Motor neuron (in vitro differentiated cells): ENCODE results near the gene EXOC2. TPM values are rescaled to one million over a fixed set of nuclear protein-coding genes. Genes with fewer than 3 reads are reported as not detected.
A peak's percentile ranks its signal among the peaks of the same experiment; 100 is the strongest.

Experiments
- ATAC-seq, 8 experiments: fragments of 200-7000 bp; cut with Tn5 transposase; replicated peaks in 6 of 8; 2 replicates each; pipeline ENCODE4 v1.8.0; 2021; ENCODE audit warnings: mild to moderate bottlenecking in 8 of 8, moderate library complexity in 8 of 8
- H3K27ac ChIP-seq, 2 donors: fragments of 250-450 bp; sonication (Bioruptor Pico); 2 replicates each; pipeline ENCODE4 v1.9.0; 2021; ENCODE audit warnings: antibody characterized with exemption in 2 of 2, mild to moderate bottlenecking in 2 of 2, moderate library complexity in 1 of 2
- H3K4me1 ChIP-seq, 2 donors: fragments of 250-450 bp; sonication (Bioruptor Pico); replicated peaks in 1 of 2; 2 replicates each; pipeline ENCODE4 v1.6.1; 2021; ENCODE audit warnings: antibody characterized with exemption in 2 of 2, mild to moderate bottlenecking in 2 of 2, moderate library complexity in 1 of 2
- H3K4me3 ChIP-seq, 5 donors: fragments of 250-450 bp; sonication (Bioruptor Pico); 2 replicates each; pipeline ENCODE4 v1.9.0; 2021; ENCODE audit warnings: antibody characterized with exemption in 5 of 5, mild to moderate bottlenecking in 5 of 5, moderate library complexity in 4 of 5
- WGBS, 10 experiments: fragments of 450-650 bp; shearing (Covaris generic); methylation state at CpG; one replicate each; pipeline ENCODE4 v1.0.0; 2022; 5-methylcytosine and 5-hydroxymethylcytosine counted together
- in situ Hi-C, 9 experiments: fragments of 400-800 bp; cut with MboI; loops; one replicate each; pipeline ENCODE4 v1.15.0; 2021; ENCODE audit warnings: low sequenced_read_pairs in 9 of 9, low pct_unique_long_range_greater_than_20kb in 2 of 9; ENCODE audit not compliant: unreplicated experiment in 9 of 9
- total RNA-seq, 8 experiments: library from RNA; unstranded; fragments of 300-600 nt; gene quantifications; 2 replicates each; pipeline versions ENCODE4 v1.2.3 to v1.2.4, GENCODE V29; 2022

Gene EXOC2
- total RNA-seq, 8 experiments from 2014 or later: 18.0 to 40.8 (median 20.9) TPM

- H3K4me1 ChIP-seq: peaks cover 0 to 13% of the 10 kb centered on the region in 2 donors
- peak in 6 of 8 experiments; percentile 20 to 56 (median 32) for ATAC-seq
- H3K27ac ChIP-seq: peak overlapping the region in 1 of 2 donors; percentile 27
- H3K4me3 ChIP-seq: no peak overlapping the region
- in situ Hi-C loops: no loop called here
- WGBS, 10 experiments: 40 to 100% (median 97%) methylated on average over 1 to 4 of the region's 13 CpGs; no CpG with 5 or more reads in 5 of the 10 experiments
Observed at GRCh38 chr6:659716-660581, 33.0 kb downstream of the EXOC2 start.

- ATAC-seq: no peak
- 48 to 100% (median 90%) methylated on average over 1 to 2 of the region's 2 CpGs for WGBS, 10 experiments
- H3K4me1 ChIP-seq: peaks cover 0 to 13% of the 10 kb centered on the region in 2 donors
- H3K4me3 ChIP-seq: no peak overlapping the region
- no peak overlapping the region for H3K27ac ChIP-seq
- in situ Hi-C loops: no loop called here
Observed at GRCh38 chr6:658244-658643, 34.7 kb downstream of the EXOC2 start.

- 80 to 100% (median 100%) methylated on average over 1 of the region's 1 CpG; no CpG with 5 or more reads in 1 of the 10 experiments for WGBS, 10 experiments
- H3K4me3 ChIP-seq: no peak overlapping the region
- no peak overlapping the region for H3K27ac ChIP-seq
- no peak for ATAC-seq
- peaks cover 0 to 13% of the 10 kb centered on the region in 2 donors for H3K4me1 ChIP-seq
- in situ Hi-C loops: no loop called here
Observed at GRCh38 chr6:657743-658142, 35.2 kb downstream of the EXOC2 start.

- H3K4me1 ChIP-seq: peaks cover 0 to 13% of the 10 kb centered on the region in 2 donors
- ATAC-seq: no peak
- 90 to 100% (median 96%) methylated on average over 1 to 16 of the region's 73 CpGs; no CpG with 5 or more reads in 4 of the 10 experiments for WGBS, 10 experiments
- no peak within 1 kb of the TSS for H3K4me3 ChIP-seq
- in situ Hi-C loops: no loop called here
- no peak within 1 kb of the TSS for H3K27ac ChIP-seq
Observed at GRCh38 chr6:656460-657252, 36.3 kb downstream of the EXOC2 start, which contains the start of gene HUS1B. Gene HUS1B (minus strand): TSS chr6:657100. CDS start chr6:656944, 156 bp downstream.

DNA sequence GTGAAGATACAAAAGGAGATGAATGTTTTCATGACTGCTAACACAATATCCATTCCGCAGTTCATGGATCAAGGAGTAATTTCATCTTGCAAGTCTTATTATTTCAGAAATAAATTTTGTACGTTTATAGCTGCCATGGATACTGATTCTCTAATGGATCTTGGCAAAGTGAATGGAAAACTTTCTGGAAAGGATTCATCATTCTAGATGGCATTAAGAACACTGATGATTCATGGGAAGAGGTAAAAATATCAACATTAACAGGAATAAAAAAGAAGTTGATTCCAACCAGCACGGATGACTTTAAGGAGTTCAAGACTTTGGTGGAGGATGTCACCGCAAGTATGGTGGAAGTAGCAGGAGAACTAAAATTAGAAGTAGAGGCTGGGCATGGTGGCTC lies 38.8 kb downstream of the EXOC2 start:
- in situ Hi-C loops: no loop called here
- no peak overlapping the region for H3K27ac ChIP-seq
- ATAC-seq: no peak
- WGBS, 10 experiments: 31 to 100% (median 94%) methylated on average over 1 to 4 of the region's 4 CpGs
- H3K4me3 ChIP-seq: no peak overlapping the region
- H3K4me1 ChIP-seq: no peaks in the 10 kb centered on the region

- WGBS, 10 experiments: 80 to 100% (median 100%) methylated on average over 1 to 3 of the region's 3 CpGs; no CpG with 5 or more reads in 1 of the 10 experiments
- no peak for ATAC-seq
- H3K27ac ChIP-seq: no peak overlapping the region
- no peaks in the 10 kb centered on the region for H3K4me1 ChIP-seq
- in situ Hi-C loops: no loop called here
- H3K4me3 ChIP-seq: no peak overlapping the region
Observed at GRCh38 chr6:652865-653264, 40.1 kb downstream of the EXOC2 start.

GRCh38 chr6:650098-650497 lies 42.8 kb downstream of the EXOC2 start:
- no peak overlapping the region for H3K4me3 ChIP-seq
- no peak overlapping the region for H3K27ac ChIP-seq
- no peaks in the 10 kb centered on the region for H3K4me1 ChIP-seq
- in situ Hi-C loops: no loop called here
- no peak for ATAC-seq
- WGBS, 10 experiments: 41 to 93% (median 64%) methylated on average over 2 to 4 of the region's 4 CpGs

GRCh38 chr6:642805-643204 lies 50.1 kb downstream of the EXOC2 start:
- H3K4me1 ChIP-seq: no peaks in the 10 kb centered on the region
- H3K27ac ChIP-seq: no peak overlapping the region
- in situ Hi-C loops: no loop called here
- no peak for ATAC-seq
- no peak overlapping the region for H3K4me3 ChIP-seq

DNA sequence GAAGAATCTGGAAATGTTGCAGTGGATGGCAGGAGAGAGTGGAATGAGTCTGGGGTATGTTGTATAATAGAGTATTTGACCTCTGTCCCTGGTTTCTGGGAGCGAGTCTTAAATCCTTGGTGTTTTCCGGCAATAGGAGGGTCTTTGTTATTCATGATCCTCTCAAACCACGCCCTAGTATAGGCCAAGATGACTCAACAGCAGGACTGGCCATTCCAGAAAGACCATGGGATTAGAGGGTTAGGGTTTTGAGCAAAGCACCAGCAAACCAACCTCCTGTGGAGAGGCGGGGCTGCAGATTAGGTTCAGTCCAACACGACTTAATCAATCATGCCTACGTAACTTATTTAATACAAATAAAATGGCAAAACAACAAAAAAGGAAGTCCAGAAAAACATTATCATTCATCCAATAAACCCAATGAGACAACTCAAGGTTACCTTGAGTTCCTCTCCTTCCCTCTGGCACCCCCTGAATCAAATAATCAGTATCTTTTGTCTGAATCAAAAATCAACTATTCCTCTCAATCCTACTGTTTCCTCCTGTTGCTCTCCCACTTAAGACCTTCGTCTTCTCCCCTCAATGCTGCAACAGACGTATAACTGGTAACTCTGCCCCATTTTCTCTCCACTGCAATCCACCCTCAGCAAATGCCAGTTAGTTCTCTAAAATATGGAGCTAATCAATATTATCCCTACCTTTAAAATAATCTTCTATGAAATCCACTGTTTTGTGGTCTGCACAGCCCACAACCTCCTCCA lies 51.5 kb downstream of the EXOC2 start:
- H3K4me1 ChIP-seq: no peaks in the 10 kb centered on the region
- 83 to 96% (median 93%) methylated on average over 3 to 8 of the region's 8 CpGs; no CpG with 5 or more reads in 1 of the 10 experiments for WGBS, 10 experiments
- in situ Hi-C loops: no loop called here
- H3K27ac ChIP-seq: no peak overlapping the region
- H3K4me3 ChIP-seq: no peak overlapping the region
- ATAC-seq: no peak

GRCh38 chr6:636488-636887 lies 56.5 kb downstream of the EXOC2 start:
- in situ Hi-C loops: no loop called here
- no peak overlapping the region for H3K4me3 ChIP-seq
- no peaks in the 10 kb centered on the region for H3K4me1 ChIP-seq
- 38 to 100% (median 79%) methylated on average over 1 to 5 of the region's 5 CpGs for WGBS, 10 experiments
- peak in 3 of 8 experiments; percentile 43 to 96 (median 92) for ATAC-seq
- H3K27ac ChIP-seq: no peak overlapping the region

DNA sequence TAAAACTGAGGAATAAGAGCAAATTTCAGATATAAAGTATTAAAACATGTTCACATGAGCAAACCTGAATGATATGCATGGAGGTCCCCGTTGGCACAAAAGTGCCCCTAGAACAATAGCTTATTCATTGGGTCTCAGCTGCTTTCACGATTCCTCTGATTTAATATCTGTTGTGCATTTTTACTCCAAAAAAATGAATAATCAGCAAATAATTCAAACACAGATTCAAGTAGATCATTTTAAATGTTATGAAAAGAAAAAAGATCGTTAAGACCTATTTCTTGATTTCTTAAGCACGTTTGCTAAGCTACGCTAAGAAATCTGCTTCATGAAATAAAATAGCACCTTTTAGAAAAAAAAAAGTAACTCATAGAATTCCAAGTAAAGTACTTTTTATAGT lies 57.7 kb downstream of the EXOC2 start:
- Histone ChIP-seq H3K4me3 (no peak overlapping the region), H3K4me1 (no peaks in the 10 kb centered on the region), H3K27ac (no peak overlapping the region)
- ATAC-seq: no peak
- in situ Hi-C loops: no loop called here
- 75 to 100% (median 90%) methylated on average over 2 to 5 of the region's 5 CpGs for WGBS, 10 experiments

DNA sequence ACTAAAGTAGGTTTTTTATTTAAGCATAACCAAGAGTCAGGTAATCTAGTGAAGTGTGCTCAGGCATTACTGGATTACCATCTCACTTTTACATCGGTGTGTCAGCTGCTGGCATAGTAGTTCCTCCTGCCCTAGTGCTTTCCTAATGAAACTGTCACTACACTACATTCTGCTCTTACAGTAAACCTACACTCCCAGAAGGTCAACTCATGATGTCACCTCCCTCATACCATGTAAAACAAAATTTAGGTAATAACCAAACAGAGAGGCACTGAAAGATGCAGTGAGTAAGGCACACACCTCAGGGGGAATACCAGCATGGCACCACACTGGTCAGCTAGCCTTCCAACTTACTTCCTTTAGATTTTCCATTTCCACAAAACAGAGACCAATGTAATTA lies 59.3 kb downstream of the EXOC2 start:
- Histone ChIP-seq H3K4me1 (no peaks in the 10 kb centered on the region), H3K4me3 (no peak overlapping the region), H3K27ac (no peak overlapping the region)
- no peak for ATAC-seq
- in situ Hi-C loops: no loop called here
- 75 to 100% (median 100%) methylated on average over 1 of the region's 1 CpG; no CpG with 5 or more reads in 4 of the 10 experiments for WGBS, 10 experiments

DNA sequence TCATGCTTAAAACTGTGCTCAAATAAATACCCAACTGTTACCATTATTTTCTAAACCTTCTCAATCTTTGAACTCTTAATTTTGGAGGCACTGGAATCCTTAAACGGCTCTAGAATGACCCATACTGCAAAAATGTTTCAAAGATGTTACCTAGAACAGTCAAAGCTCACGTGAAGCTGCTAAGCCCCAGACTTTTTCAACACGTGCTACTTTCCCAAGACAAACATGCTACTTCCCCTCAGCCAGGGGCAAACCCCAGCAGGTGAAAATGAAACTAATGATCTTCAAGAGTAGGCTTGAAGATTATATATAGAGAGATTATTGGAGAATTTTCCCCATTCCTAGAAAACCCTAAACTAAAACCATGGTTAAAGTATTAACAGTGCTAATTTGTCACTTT lies 64.2 kb downstream of the EXOC2 start:
- no peaks in the 10 kb centered on the region for H3K4me1 ChIP-seq
- WGBS, 10 experiments: 60 to 100% (median 90%) methylated on average over 1 to 3 of the region's 3 CpGs; no CpG with 5 or more reads in 2 of the 10 experiments
- ATAC-seq: no peak
- H3K27ac ChIP-seq: no peak overlapping the region
- in situ Hi-C loops: no loop called here
- H3K4me3 ChIP-seq: no peak overlapping the region
